GM23248 (cell line): ENCODE measurements around the gene OR5C1.

Experiments
- EZH2 ChIP-seq: fragments of 200-600 bp; sonication (generic); IDR thresholded peaks from 2 replicates; pipeline ENCODE4 v1.6.1; 2018; ENCODE audit warnings: antibody characterized with exemption, mild to moderate bottlenecking; ENCODE audit not compliant: insufficient read depth, poor library complexity, severe bottlenecking
- EZH2phosphoT487 ChIP-seq: fragments of 200-600 bp; sonication (generic); IDR thresholded peaks from 2 replicates; pipeline ENCODE4 v1.6.1; 2018; ENCODE audit warnings: antibody characterized with exemption, moderate library complexity, mild to moderate bottlenecking, low read depth; ENCODE audit not compliant: insufficient read depth

DNA sequence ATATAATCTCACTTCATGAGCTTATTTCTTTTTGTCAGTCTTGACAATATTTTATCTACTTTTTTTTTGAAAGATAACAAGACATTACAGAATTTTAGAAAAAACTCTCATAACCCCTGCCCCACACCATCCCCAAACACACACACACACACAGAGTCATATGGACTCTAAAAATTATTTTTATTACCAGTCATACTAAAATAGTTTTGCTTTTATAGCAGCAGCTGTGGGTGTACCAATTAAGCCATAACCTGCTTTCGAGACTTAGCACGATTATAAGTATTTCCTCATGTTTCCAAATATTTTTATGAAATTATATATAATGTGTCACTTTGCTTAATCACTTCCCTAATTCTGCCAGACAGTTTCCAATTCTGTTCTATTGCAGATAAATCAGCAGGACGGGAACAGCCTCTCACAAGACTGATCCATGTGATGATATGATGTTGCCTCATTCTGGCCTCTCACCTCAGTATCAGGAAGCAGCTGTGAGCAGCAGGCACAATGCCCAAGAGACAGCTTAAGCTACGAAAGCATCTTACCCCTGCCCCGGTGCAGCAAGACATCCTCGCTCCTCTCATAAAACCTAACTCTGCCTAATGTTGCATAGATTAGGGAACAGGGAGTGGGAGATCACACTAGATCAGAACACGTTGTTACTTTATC lies 32.7 kb downstream of the OR5C1 start:
- TF ChIP-seq EZH2 (no peak), EZH2phosphoT487 (no peak)
